Calu3 (cell line): ENCODE data around the gene INAVA. TPM values are rescaled to one million over a fixed set of nuclear protein-coding genes. Genes with fewer than 3 reads are reported as not detected.
A peak's percentile ranks its signal among the peaks of the same experiment; 100 is the strongest.

Source experiments
- Bru-seq: library from RNA; stranded (reverse); fragments of 400-500 nt; gene quantifications from one replicate; lab custom pipeline; 2021; lab: Mats Ljungman, UMichigan
- BruChase-seq, 2 experiments: library from RNA; stranded (reverse); fragments of 400-500 nt; gene quantifications; one replicate each; lab custom pipeline; 2021; lab: Mats Ljungman, UMichigan
- BruUV-seq: library from RNA; stranded (reverse); fragments of 400-500 nt; replicated peaks from 2 replicates; lab custom pipeline; 2021; lab: Mats Ljungman, UMichigan
- CTCF ChIA-PET: fragments of 300-600 bp; sonication (Branson Sonifier 250); formaldehyde crosslinking; loops from one replicate; lab custom pipeline; 2022; ENCODE audit warnings: antibody characterized with exemption; lab: Charles Lee
- DNase-seq: peaks from one replicate; pipeline ENCODE4 v3.0.0; 2022
- H3K27ac Mint-ChIP-seq: one replicate; pipeline ENCODE4 v1.8.0; 2022; ENCODE audit warnings: mixed read lengths; ENCODE audit not compliant: unreplicated experiment
- H3K27me3 Mint-ChIP-seq: one replicate; pipeline ENCODE4 v1.8.0; 2022; ENCODE audit warnings: mixed read lengths; ENCODE audit not compliant: unreplicated experiment
- H3K36me3 Mint-ChIP-seq: one replicate; pipeline ENCODE4 v1.8.0; 2022; ENCODE audit warnings: mild to moderate bottlenecking, moderate library complexity, mixed read lengths; ENCODE audit not compliant: insufficient read depth, unreplicated experiment
- H3K4me1 Mint-ChIP-seq: one replicate; pipeline ENCODE4 v1.8.0; 2022; ENCODE audit warnings: mild to moderate bottlenecking, low read depth, mixed read lengths; ENCODE audit not compliant: unreplicated experiment
- H3K4me3 Mint-ChIP-seq: one replicate; pipeline ENCODE4 v1.8.0; 2022; ENCODE audit warnings: mild to moderate bottlenecking, low read depth, moderate library complexity, mixed read lengths; ENCODE audit not compliant: unreplicated experiment
- H3K9me3 Mint-ChIP-seq: one replicate; pipeline ENCODE4 v1.8.0; 2022; ENCODE audit warnings: low read depth, mixed read lengths; ENCODE audit not compliant: unreplicated experiment
- CTCF ChIP-seq: fragments of 200-600 bp; IDR thresholded peaks from one replicate; pipeline ENCODE4 v1.8.0; 2022; ENCODE audit warnings: antibody characterized with exemption; ENCODE audit not compliant: unreplicated experiment
- intact Hi-C: fragments of 100-400 bp; cut with micrococcal nuclease; formaldehyde crosslinking; loops from one replicate; pipeline ENCODE4 v1.10.0; 2022; ENCODE audit not compliant: unreplicated experiment
- long read RNA-seq: library from polyadenylated mRNA; stranded (forward); transcript quantifications from one replicate; pipeline ENCODE4 v2.0.0, GENCODE V29; 2022
- total RNA-seq: library from RNA; stranded (reverse); gene quantifications from 2 replicates; pipeline ENCODE4 v1.2.3, GENCODE V29; 2022

The INAVA gene, protein sequence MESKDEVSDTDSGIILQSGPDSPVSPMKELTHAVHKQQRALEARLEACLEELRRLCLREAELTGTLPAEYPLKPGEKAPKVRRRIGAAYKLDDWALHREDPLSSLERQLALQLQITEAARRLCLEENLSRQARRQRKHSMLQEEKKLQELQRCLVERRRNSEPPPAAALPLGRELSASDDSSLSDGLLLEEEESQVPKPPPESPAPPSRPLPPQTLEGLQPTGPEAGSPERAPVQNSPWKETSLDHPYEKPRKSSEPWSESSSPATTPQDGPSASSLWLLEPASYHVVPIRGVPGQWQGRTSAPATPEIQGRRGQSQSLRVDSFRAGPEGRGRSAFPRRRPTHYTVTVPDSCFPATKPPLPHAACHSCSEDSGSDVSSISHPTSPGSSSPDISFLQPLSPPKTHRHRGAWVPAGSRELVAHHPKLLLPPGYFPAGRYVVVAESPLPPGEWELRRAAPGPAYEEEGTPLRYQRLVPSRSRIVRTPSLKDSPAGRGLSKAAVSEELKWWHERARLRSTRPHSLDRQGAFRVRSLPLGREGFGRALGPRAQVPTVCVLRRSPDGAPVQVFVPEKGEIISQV
- 167 and 175 TPM in 2 replicates for total RNA-seq
- percentile 93 among the genes with signal in this experiment for Bru-seq, nascent RNA
- percentile 92 among the genes with signal in this experiment for BruChase-seq, experiment 1, labeled RNA remaining after a 6-hour chase
- percentile 96 among the genes with signal in this experiment for BruChase-seq, experiment 2, labeled RNA remaining after a 2-hour chase
- long read RNA-seq, full-length matches to known transcripts = 78 of 150 reads
- long read RNA-seq, partial matches to known transcripts = 49 of 150 reads
- long read RNA-seq, other reads (novel, unspliced or antisense) = 23 of 150 reads

- peaks cover 96% of the 10 kb centered on the region for H3K36me3 Mint-ChIP-seq
These were observed at the start of gene INAVA for GRCh38 chr1:200894712-200895442. Gene INAVA (plus strand): TSS chr1:200894900. CDS start chr1:200898401, 3,501 bp downstream.

DNA sequence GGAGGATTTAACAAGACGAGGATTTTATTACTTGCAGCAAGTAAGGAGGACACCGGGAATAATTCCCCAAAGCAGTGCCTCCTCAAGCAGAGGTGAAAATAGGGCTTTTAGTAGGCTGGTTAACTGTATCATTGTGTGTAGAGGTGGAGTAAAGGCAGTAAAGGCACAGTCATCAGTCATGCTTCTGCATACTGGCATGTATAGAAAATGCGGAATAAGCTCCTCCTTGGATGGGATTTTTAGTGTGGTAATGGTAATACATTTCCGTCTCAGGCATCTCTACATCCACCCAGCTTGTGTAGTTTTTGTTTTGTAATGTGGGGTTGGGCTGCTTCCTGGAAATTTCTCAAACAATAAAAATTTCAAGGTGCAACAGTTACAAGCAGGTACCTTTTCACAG is 49.3 kb upstream of the INAVA start:
- Mint-ChIP-seq H3K27ac (no peak overlapping the region), H3K36me3 (peaks cover 11% of the 10 kb centered on the region), H3K4me1 (no peaks in the 10 kb centered on the region), H3K27me3 (no peaks in the 10 kb centered on the region), H3K9me3 (no peaks in the 10 kb centered on the region), H3K4me3 (no peak overlapping the region)
- no peak for TF ChIP-seq CTCF
- no peak for DNase-seq
- no TSS peak for BruUV-seq
- CTCF ChIA-PET = interaction anchor here (1.5 kb wide), 1 partner anchor 57 kb away, joined by 3 read pairs; no protein-coding TSS in a partner anchor
- intact Hi-C loops = no loop called here

More at GRCh38 chr1:200894712-200895442, at the start of gene INAVA:
- BruUV-seq = no TSS peak
- Mint-ChIP-seq H3K27ac (peak within 1 kb of the TSS; percentile 89), H3K9me3 (no peaks in the 10 kb centered on the region), H3K4me3 (peak within 1 kb of the TSS; percentile 99), H3K4me1 (peaks cover 62% of the 10 kb centered on the region), H3K27me3 (no peaks in the 10 kb centered on the region)
- DNase-seq = peak; percentile 87
- TF ChIP-seq CTCF = no peak
- CTCF ChIA-PET = interaction anchor here (0.8 to 1.5 kb wide), 2 partner anchors 77 to 123 kb away, joined by 3 to 5 read pairs; no protein-coding TSS in a partner anchor
- intact Hi-C loops = loop anchor here (5.0 kb wide), 1 partner anchor 77 kb away; no protein-coding TSS in a partner anchor

DNA sequence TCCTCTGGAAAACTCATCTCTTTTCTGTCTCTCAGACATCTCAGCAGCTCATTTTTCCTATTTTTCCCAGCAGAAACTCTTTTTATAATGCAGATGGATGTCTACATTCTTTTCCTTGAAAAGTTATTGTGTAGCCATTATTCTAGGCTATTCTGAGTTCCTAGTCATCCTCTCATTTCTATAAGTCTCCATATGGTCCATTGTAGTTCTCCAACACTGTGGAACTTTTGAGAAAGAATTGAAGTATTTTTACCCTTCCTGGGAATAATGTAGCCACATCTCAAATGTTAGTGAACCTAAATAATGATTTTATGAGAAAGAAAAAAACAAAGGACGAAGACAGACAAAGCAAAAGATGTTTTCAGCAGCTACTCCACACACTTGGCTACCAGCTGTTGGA is 48.3 kb upstream of the INAVA start:
- intact Hi-C loops = no loop called here
- no peaks in the 10 kb centered on the region for H3K4me1 Mint-ChIP-seq
- no peak for DNase-seq
- no TSS peak for BruUV-seq
- H3K4me3 Mint-ChIP-seq = no peak overlapping the region
- no peaks in the 10 kb centered on the region for H3K27me3 Mint-ChIP-seq
- CTCF ChIA-PET = no interaction called here
- peak overlapping the region; percentile 27 for H3K27ac Mint-ChIP-seq
- TF ChIP-seq CTCF = no peak
- no peaks in the 10 kb centered on the region for H3K9me3 Mint-ChIP-seq
- H3K36me3 Mint-ChIP-seq = peaks cover 16% of the 10 kb centered on the region

DNA sequence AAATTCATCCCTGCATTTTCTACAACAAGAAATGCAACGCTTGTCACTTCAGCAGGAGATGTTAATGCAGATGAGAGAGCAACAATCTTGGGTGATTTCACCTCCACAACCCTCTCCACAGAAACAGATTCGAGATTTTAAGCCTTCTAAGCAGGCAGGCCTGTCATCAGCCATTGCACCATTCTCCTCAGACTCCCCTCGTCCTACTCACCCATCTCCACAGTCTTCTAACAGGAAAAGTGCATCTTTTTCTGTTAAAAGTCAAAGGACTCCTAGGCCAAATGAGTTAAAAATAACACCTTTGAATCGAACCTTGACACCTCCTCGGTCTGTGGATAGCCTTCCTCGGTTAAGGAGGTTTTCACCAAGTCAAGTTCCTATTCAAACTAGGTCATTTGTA is 45.3 kb upstream of the INAVA start:
- peaks cover 15% of the 10 kb centered on the region for H3K36me3 Mint-ChIP-seq
- intact Hi-C loops = no loop called here
- H3K27ac Mint-ChIP-seq = no peak overlapping the region
- TSS peak; percentile 30 for BruUV-seq
- TF ChIP-seq CTCF = no peak
- H3K27me3 Mint-ChIP-seq = no peaks in the 10 kb centered on the region
- no peaks in the 10 kb centered on the region for H3K4me1 Mint-ChIP-seq
- no peaks in the 10 kb centered on the region for H3K9me3 Mint-ChIP-seq
- DNase-seq = no peak
- no peak overlapping the region for H3K4me3 Mint-ChIP-seq
- CTCF ChIA-PET = no interaction called here
